ACC112 (cell line): Measurements from ENCODE around the gene BTBD16.

Experiments used
- H2AFZ ChIP-seq: fragments of 200-600 bp; sonication (generic); one replicate; pipeline ENCODE4 v1.6.0; 2017; ENCODE audit warnings: antibody characterized with exemption, low read length; ENCODE audit not compliant: unreplicated experiment
- H3K27ac ChIP-seq: fragments of 200-600 bp; sonication (generic); 2 replicates; pipeline ENCODE4 v1.5.1; 2014; ENCODE audit warnings: low read depth, mild to moderate bottlenecking, antibody characterized with exemption, low read length, moderate library complexity
- H3K27me3 ChIP-seq: fragments of 200-600 bp; sonication (generic); 2 replicates; pipeline ENCODE4 v1.6.1; 2014; ENCODE audit warnings: mild to moderate bottlenecking, antibody characterized with exemption, low read length, moderate library complexity, mixed read lengths; ENCODE audit not compliant: insufficient read depth
- H3K36me3 ChIP-seq: fragments of 200-600 bp; sonication (generic); 2 replicates; pipeline ENCODE4 v1.6.1; 2016; ENCODE audit warnings: mild to moderate bottlenecking, antibody characterized with exemption, low read length, moderate library complexity, mixed read lengths; ENCODE audit not compliant: insufficient read depth
- H3K4me1 ChIP-seq: fragments of 200-600 bp; sonication (generic); one replicate; pipeline ENCODE4 v1.6.1; 2016; ENCODE audit warnings: low read length, mixed read lengths; ENCODE audit not compliant: insufficient read depth, unreplicated experiment, control insufficient read depth
- H3K4me3 ChIP-seq: fragments of 200-600 bp; sonication (generic); 2 replicates; pipeline ENCODE4 v1.5.1; 2014; ENCODE audit warnings: mild to moderate bottlenecking, low read depth, low read length
- H3K79me2 ChIP-seq: fragments of 200-600 bp; sonication (generic); one replicate; pipeline ENCODE4 v1.6.0; 2016; ENCODE audit warnings: low read length; ENCODE audit not compliant: control insufficient read depth, unreplicated experiment, insufficient read depth

BTBD16 gene

DNA sequence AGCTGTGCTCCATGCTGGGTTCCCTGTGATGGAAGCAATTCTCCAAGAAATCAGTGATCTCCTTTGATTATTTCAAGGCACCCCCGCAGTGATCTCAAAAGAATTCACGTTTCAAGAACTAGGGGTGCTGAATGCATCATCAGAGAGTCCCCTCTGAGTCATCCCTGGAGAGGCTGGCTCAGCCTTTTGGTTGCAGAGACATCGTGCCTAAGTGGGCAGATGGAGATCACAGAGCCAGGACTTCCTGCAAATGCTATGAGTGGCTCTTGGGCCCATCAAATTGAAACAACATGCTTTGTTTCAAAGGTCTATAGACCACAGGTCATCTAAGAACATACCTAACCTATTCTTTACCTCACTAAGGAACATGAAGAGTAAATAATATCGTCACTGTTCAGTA lies 61.9 kb downstream of the BTBD16 start:
- Histone ChIP-seq H3K4me1 (peaks cover 3% of the 10 kb centered on the region), H3K36me3 (no peaks in the 10 kb centered on the region), H3K79me2 (no peaks in the 10 kb centered on the region), H3K27ac (no peak overlapping the region), H3K4me3 (no peak overlapping the region), H2AFZ (no peak overlapping the region), H3K27me3 (0 out of 2 replicates have a peak, but pooled peaks cover 7% of the 10 kb centered on the region)

DNA sequence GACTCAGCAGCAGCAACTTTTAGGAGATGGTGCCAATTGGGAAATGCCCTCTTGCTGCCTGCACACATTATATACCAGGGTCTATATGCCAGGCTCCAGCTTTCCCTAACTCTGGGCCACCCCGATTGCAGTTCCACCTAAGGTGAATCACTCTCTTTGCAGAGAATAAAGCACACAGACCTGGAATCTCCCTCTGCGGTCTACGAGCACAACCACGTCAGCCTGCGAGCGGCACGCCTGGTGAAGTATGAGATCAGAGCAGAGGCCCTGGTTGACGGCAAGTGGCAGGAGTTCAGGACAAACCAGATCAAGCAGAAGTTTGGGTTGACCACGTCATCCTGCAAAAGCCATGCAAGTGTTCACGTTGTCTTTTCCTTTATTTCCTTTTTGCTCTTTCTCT lies 65.2 kb downstream of the BTBD16 start:
- no peaks in the 10 kb centered on the region for H3K36me3 ChIP-seq
- no peaks in the 10 kb centered on the region for H3K79me2 ChIP-seq
- H3K4me1 ChIP-seq: peaks cover 3% of the 10 kb centered on the region
- H3K4me3 ChIP-seq: no peak overlapping the region
- H3K27me3 ChIP-seq: no peaks in the 10 kb centered on the region
- H3K27ac ChIP-seq: no peak overlapping the region
- H2AFZ ChIP-seq: no peak overlapping the region

- peaks cover 3% of the 10 kb centered on the region for H3K4me1 ChIP-seq
- no peaks in the 10 kb centered on the region for H3K79me2 ChIP-seq
- H3K4me3 ChIP-seq: no peak overlapping the region
- no peaks in the 10 kb centered on the region for H3K36me3 ChIP-seq
- H3K27ac ChIP-seq: no peak overlapping the region
- H3K27me3 ChIP-seq: no peaks in the 10 kb centered on the region
- H2AFZ ChIP-seq: no peak overlapping the region
Observed at GRCh38 chr10:122336961-122337360, 65.9 kb downstream of the BTBD16 start.

DNA sequence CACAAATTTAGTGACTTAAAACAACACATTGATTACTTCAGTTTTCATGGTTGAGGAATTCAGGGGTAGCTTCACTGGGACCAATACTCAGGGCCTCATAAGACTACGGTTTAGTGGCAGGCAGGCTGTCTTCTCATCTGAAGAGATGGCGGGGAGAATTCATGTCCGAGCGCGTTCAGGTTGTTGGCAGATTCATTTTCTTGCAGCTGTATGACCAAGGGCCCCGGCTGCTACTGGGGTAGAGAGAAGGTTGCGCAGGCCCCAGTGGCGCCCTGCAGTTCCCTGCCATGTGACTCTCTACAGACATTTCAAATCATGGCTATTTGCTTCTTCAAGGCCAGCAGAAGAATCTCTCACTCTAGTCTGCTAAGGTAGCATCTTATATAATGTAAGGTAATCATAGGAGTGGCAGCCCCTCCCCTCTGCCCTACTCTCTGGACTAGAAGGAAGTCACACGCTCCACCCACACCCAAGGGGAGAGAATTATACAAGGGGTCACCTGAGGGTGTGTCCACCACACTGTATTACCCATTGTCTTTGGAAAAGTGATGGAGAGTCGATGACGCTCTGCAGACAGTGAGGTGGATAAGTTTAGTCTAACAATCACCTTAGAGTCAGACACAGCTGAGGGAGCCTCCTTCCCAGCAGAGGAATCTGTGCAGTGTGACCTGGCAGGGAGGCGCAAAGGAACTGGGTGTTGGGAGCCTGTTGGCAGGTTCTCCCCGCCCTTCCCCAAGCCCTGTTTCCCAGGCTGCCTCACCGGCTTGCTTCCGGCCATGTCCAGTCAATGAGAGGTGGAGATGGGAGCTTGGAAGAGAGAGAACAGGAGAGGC lies 67.7 kb downstream of the BTBD16 start:
- H3K79me2 ChIP-seq: no peaks in the 10 kb centered on the region
- H3K27ac ChIP-seq: no peak overlapping the region
- H3K36me3 ChIP-seq: no peaks in the 10 kb centered on the region
- H3K4me3 ChIP-seq: no peak overlapping the region
- no peak overlapping the region for H2AFZ ChIP-seq
- H3K27me3 ChIP-seq: no peaks in the 10 kb centered on the region
- H3K4me1 ChIP-seq: no peaks in the 10 kb centered on the region

DNA sequence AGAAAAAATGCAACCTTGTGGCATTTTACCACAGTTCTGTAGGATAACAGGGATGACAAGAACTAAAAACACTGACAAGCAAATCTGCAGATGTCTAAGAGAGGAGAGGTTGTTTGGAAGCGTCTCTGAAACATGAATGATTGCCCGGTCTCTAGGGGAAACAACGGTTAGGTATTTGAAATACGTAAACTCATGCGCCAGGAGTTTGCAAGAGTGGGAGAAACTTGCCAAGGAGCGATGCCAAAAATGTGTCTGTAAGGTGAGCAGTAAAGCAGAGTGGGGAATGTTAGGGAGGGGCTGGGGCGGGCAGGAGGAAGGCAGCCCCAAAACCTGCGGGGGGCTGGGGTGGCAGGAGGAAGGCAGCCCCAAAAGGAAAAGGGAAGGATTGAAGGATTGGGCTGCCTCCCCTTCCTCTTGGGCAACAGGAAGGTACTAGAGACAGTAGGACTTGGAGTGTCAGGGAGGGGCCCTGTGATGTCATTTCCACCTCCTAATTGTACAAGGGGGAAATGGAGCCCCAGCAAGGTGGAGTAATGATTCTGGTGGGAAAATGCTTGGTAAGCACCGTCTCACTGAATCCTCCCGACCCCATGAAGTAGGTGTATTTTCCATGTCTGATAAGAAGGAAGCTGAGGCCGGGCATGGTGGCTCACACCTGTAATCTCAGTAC lies 70.2 kb downstream of the BTBD16 start:
- no peak overlapping the region for H3K27ac ChIP-seq
- no peak overlapping the region for H2AFZ ChIP-seq
- H3K4me3 ChIP-seq: no peak overlapping the region

DNA sequence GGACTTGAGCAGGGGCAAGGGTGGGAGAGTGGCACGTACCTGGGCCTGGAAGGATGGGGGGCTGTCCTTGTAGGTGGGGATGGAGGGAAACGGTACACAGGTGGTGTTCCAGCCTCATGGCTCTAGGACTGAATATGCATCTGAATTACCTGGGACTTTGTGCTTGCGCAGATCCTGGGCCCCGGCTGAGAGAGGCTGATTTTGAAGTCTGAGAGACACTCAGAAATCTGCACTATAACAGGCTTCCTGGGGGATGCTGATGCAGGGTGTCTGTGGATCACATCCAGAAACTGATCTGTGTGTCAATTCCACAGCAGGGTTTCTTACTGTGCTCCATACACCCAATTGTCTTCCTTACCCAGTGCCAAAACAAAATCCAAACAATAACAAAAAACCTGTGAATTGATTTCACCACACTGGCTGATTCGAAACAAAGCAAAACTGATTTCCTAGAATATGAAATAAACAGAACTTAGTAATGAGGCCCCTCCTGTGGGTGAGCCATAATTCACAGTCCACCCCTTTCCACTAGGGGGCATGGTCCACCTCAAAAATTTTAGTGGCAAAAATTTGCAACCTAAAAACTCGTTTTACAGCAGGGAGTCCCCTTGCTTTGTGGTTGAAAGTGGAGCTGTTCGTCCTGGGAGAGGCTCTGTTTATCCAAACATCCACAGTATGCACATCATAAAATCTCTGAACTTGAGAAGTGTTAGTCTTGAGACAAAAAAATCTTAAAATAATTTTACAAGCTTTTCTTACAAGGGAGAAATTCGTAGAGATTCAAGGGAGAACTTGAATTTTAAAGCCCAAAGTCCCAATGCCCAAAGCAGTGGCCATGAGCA lies 71.4 kb downstream of the BTBD16 start:
- no peak overlapping the region for H3K27ac ChIP-seq
- H3K4me1 ChIP-seq: peaks cover 7% of the 10 kb centered on the region
- no peaks in the 10 kb centered on the region for H3K36me3 ChIP-seq
- no peak overlapping the region for H3K4me3 ChIP-seq
- H3K27me3 ChIP-seq: no peaks in the 10 kb centered on the region
- no peak overlapping the region for H2AFZ ChIP-seq
- H3K79me2 ChIP-seq: no peaks in the 10 kb centered on the region

More for the DNA sequence above, 70.2 kb downstream of the BTBD16 start:
- Histone ChIP-seq H3K36me3 (no peaks in the 10 kb centered on the region), H3K27me3 (no peaks in the 10 kb centered on the region), H3K4me1 (peaks cover 7% of the 10 kb centered on the region), H3K79me2 (no peaks in the 10 kb centered on the region)

DNA sequence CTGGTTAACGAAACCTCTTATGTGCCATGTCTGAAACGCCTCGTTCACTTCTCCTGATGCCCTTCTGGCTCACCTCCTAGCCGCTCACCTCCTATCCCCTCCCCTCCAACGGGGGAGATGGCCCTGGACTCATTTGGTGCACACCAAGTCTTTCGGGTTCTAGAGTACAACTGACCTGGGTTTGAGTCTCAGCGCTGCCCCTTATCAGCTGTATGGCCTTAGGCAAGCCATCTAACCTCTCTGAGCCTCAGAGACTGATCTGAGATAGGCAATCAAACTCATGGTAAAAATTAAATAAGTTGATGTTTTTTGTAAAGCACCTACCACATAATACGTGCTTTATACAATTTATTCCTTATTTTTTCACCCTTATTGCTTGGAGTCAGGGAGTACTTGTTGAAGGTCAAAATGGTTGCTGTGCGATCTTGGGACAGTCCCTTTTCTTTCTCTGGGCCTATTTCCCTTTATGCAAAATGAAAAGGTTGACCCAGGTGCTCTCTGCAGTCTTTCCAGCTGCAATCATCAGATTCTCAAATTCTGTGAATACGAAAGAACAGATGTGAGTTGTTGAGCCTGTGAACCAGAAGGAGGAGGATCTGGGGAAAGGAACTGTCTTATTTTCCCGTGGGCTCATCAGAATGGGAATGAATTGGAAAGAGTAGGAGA lies 72.2 kb downstream of the BTBD16 start:
- Histone ChIP-seq H3K27me3 (no peaks in the 10 kb centered on the region), H3K4me1 (peaks cover 7% of the 10 kb centered on the region), H3K36me3 (no peaks in the 10 kb centered on the region), H3K4me3 (no peak overlapping the region), H3K79me2 (no peaks in the 10 kb centered on the region), H2AFZ (no peak overlapping the region), H3K27ac (no peak overlapping the region)

DNA sequence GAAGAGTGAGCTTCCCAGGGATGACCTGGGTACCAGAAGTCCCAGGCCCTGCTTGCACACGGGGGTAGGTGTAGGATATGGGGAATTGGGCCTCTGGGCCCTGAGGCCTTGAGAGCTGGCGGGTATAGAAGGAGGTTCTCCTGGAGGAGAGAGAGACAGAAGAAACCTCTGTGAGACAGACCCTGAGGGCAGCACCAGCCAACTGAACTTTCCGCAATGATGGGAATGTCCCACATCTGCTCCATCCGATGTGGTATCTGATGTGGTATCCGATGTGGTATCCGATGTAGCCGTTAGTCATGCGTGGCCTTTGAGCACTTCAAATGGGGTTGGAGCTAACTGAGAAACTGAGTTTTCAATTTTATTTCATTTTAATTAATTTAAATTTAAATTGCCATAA lies 72.8 kb downstream of the BTBD16 start:
- H3K4me1 ChIP-seq: peaks cover 7% of the 10 kb centered on the region
- H3K79me2 ChIP-seq: no peaks in the 10 kb centered on the region
- no peak overlapping the region for H3K4me3 ChIP-seq
- H3K36me3 ChIP-seq: no peaks in the 10 kb centered on the region
- H2AFZ ChIP-seq: no peak overlapping the region
- H3K27ac ChIP-seq: no peak overlapping the region
- no peaks in the 10 kb centered on the region for H3K27me3 ChIP-seq

GRCh38 chr10:122344741-122345258 lies 73.7 kb downstream of the BTBD16 start:
- H2AFZ ChIP-seq: no peak overlapping the region

DNA sequence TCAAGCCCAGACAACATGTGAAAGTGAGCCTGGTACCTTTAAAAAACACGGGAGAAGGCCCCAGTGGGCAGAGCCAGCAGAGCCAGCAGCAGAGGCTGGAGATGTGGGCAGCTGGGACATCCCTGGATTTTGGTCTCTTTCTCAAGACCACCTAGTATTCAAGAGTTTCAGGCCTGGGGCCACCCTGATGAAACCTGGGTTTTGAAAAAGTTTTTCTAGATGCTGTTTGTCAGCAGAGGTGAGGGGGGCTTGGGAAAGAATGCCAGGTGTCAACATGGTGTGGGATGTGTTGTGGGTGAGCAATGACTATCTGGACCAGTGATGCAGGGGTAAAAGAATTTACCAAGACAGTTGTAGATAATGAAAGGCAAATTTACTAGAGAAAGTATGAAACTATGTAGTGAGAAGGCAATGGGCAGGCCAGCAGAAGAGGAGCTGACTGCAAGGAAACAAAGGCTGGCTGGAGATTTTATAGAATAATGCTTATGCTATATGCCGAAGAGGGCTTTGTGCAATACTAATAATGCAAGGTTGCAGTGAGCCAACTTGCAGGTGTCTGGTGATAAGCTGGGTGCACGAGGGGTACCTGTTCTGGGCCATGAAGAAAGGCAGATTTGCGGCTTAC lies 75.3 kb downstream of the BTBD16 start:
- H3K4me3 ChIP-seq: no peak overlapping the region
- no peaks in the 10 kb centered on the region for H3K79me2 ChIP-seq
- H3K36me3 ChIP-seq: no peaks in the 10 kb centered on the region
- H3K27ac ChIP-seq: no peak overlapping the region
- H2AFZ ChIP-seq: no peak overlapping the region
- peaks cover 11% of the 10 kb centered on the region for H3K27me3 ChIP-seq
- peaks cover 7% of the 10 kb centered on the region for H3K4me1 ChIP-seq

More at GRCh38 chr10:122344741-122345258, 73.7 kb downstream of the BTBD16 start:
- H3K36me3 ChIP-seq: no peaks in the 10 kb centered on the region
- H3K4me3 ChIP-seq: no peak overlapping the region
- no peaks in the 10 kb centered on the region for H3K79me2 ChIP-seq
- H3K27me3 ChIP-seq: no peaks in the 10 kb centered on the region
- no peak overlapping the region for H3K27ac ChIP-seq
- H3K4me1 ChIP-seq: peaks cover 7% of the 10 kb centered on the region
